Measurements from ENCODE around the gene MAPKAP1. TPM values are rescaled to one million over a fixed set of nuclear protein-coding genes. Genes with fewer than 3 reads are reported as not detected.

Gene MAPKAP1
- total and polyA plus RNA-seq, 2 of the 13 experiments (the other 11 are each of a cell fraction or from before 2014, with no cell fraction given): 45.0 to 64.3 TPM

DNA sequence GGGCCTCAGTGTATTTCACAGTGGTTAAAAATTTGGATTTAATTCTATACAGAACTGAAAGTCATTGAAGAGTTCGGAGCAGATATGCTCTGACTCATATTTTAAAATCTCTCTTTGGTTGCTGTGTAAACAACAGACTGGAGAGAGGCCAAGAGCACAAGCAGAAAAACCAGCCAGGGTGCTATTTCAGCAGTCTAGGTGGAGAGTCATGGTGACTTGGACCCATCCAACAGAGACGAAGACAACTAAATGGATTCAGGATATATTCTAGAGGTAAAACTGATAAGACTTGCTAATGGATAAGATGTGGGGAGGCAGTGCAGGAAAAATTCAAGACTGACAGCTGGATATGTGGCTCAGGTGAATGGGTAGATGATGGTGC lies 168.9 kb downstream of the MAPKAP1 start (continued):
- TF ChIP-seq ZNF772 (CRISPR knock-in tag; IDR thresholded peaks at IDR 0.05): no peak
- 0 out of 2 replicates have a peak, but pooled peaks have one; percentile 28 for TF ChIP-seq ZNF740 (CRISPR knock-in tag; IDR thresholded peaks at IDR 0.05)
- TF ChIP-seq JUNB (CRISPR knock-in tag; IDR thresholded peaks at IDR 0.05; ENCODE audit: borderline replicate concordance): peak; percentile 78; the same call in 1 of the 2 replicates
- peak; percentile 48; the same call in 1 of the 2 replicates for TF ChIP-seq CREM (IDR thresholded peaks at IDR 0.05)
- no peak for TF ChIP-seq CREM (CRISPR knock-in tag; IDR thresholded peaks at IDR 0.05)
- peak; percentile 51; the same call in 1 of the 2 replicates for TF ChIP-seq ZNF800 (CRISPR knock-in tag; IDR thresholded peaks at IDR 0.05)
- TF ChIP-seq MZF1 (CRISPR knock-in tag; IDR thresholded peaks at IDR 0.05; ENCODE audit: borderline replicate concordance): no peak
- TF ChIP-seq TARDBP (CRISPR knock-in tag; IDR thresholded peaks at IDR 0.05): peak; percentile 44; the same call in 1 of the 2 replicates
- no peak for TF ChIP-seq HMGA1 (CRISPR knock-in tag; conservative IDR thresholded peaks at IDR 0.05)
- TF ChIP-seq FOXA3 (CRISPR knock-in tag; IDR thresholded peaks at IDR 0.05): peak; percentile 95
- TF ChIP-seq, protein P1, sequence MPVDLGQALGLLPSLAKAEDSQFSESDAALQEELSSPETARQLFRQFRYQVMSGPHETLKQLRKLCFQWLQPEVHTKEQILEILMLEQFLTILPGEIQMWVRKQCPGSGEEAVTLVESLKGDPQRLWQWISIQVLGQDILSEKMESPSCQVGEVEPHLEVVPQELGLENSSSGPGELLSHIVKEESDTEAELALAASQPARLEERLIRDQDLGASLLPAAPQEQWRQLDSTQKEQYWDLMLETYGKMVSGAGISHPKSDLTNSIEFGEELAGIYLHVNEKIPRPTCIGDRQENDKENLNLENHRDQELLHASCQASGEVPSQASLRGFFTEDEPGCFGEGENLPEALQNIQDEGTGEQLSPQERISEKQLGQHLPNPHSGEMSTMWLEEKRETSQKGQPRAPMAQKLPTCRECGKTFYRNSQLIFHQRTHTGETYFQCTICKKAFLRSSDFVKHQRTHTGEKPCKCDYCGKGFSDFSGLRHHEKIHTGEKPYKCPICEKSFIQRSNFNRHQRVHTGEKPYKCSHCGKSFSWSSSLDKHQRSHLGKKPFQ (CRISPR knock-in tag; IDR thresholded peaks at IDR 0.05; ENCODE audit: insufficient replicate concordance): no peak
- TF ChIP-seq ELK4 (CRISPR knock-in tag; IDR thresholded peaks at IDR 0.05; ENCODE audit: borderline replicate concordance): no peak
- TF ChIP-seq ZFP36L1 (CRISPR knock-in tag; IDR thresholded peaks at IDR 0.05): no peak
- 0 out of 2 replicates have a peak, but pooled peaks have one; percentile 43 for TF ChIP-seq ZNF557 (CRISPR knock-in tag; IDR thresholded peaks at IDR 0.05)
- TF ChIP-seq, protein P2, sequence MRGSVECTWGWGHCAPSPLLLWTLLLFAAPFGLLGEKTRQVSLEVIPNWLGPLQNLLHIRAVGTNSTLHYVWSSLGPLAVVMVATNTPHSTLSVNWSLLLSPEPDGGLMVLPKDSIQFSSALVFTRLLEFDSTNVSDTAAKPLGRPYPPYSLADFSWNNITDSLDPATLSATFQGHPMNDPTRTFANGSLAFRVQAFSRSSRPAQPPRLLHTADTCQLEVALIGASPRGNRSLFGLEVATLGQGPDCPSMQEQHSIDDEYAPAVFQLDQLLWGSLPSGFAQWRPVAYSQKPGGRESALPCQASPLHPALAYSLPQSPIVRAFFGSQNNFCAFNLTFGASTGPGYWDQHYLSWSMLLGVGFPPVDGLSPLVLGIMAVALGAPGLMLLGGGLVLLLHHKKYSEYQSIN (CRISPR knock-in tag; IDR thresholded peaks at IDR 0.05; ENCODE audit: borderline replicate concordance): no peak
- TF ChIP-seq, protein P3, sequence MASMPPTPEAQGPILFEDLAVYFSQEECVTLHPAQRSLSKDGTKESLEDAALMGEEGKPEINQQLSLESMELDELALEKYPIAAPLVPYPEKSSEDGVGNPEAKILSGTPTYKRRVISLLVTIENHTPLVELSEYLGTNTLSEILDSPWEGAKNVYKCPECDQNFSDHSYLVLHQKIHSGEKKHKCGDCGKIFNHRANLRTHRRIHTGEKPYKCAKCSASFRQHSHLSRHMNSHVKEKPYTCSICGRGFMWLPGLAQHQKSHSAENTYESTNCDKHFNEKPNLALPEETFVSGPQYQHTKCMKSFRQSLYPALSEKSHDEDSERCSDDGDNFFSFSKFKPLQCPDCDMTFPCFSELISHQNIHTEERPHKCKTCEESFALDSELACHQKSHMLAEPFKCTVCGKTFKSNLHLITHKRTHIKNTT (CRISPR knock-in tag; IDR thresholded peaks at IDR 0.05): no peak
- TF ChIP-seq XBP1 (CRISPR knock-in tag; IDR thresholded peaks at IDR 0.05): 0 out of 2 replicates have a peak, but pooled peaks have one; percentile 22
- TF ChIP-seq ZFP90 (CRISPR knock-in tag; IDR thresholded peaks at IDR 0.05; ENCODE audit: borderline replicate concordance): no peak
- TF ChIP-seq ZNF563 (CRISPR knock-in tag; IDR thresholded peaks at IDR 0.05): no peak
- TF ChIP-seq FOSL1 (CRISPR knock-in tag; IDR thresholded peaks at IDR 0.05; ENCODE audit: borderline replicate concordance): peak; percentile 77; the same call in 1 of the 2 replicates
- peak; percentile 85 for TF ChIP-seq NFIC (IDR thresholded peaks at IDR 0.05; ENCODE audit: low read length)
- 0 out of 2 replicates have a peak, but pooled peaks have one; percentile 28 for TF ChIP-seq TP53 (CRISPR knock-in tag; conservative IDR thresholded peaks at IDR 0.05)
- peak; percentile 18; the same call in 1 of the 2 replicates for TF ChIP-seq ZNF331 (CRISPR knock-in tag; IDR thresholded peaks at IDR 0.05)
- TF ChIP-seq POLR2AphosphoS5 (IDR thresholded peaks at IDR 0.05; ENCODE audit: low read depth, low read length): no peak
- no peak; the same call in 1 of the 2 replicates for TF ChIP-seq STAG1 (CRISPR knock-in tag; IDR thresholded peaks at IDR 0.05)

Measured in HepG2 (cell line).